Measurements from ENCODE around the gene TMEM127. TPM values are rescaled to one million over a fixed set of nuclear protein-coding genes. Genes with fewer than 3 reads are reported as not detected.
"Not testable (repeated sequence)": the region's sequence is repeated elsewhere in the genome, so short reads cannot be mapped to it uniquely, and the experiment has no call there.

The TMEM127 gene
- total RNA-seq, 4 donors from 2014 or later: 27.1 to 35.4 (median 30.7) TPM

- DNase-seq (ENCODE audit: low spot score in 2 of 2): no peak
- H3K9me3 ChIP-seq: no peaks in the 10 kb centered on the region
- H3K4me1 ChIP-seq: peaks cover 0 to 75% (median 43%) of the 10 kb centered on the region in 4 donors
- WGBS, 2 donors: 63% methylated on average over 7 of the region's 7 CpGs
- no peak overlapping the region for H3K4me3 ChIP-seq
- TF ChIP-seq, protein P1, sequence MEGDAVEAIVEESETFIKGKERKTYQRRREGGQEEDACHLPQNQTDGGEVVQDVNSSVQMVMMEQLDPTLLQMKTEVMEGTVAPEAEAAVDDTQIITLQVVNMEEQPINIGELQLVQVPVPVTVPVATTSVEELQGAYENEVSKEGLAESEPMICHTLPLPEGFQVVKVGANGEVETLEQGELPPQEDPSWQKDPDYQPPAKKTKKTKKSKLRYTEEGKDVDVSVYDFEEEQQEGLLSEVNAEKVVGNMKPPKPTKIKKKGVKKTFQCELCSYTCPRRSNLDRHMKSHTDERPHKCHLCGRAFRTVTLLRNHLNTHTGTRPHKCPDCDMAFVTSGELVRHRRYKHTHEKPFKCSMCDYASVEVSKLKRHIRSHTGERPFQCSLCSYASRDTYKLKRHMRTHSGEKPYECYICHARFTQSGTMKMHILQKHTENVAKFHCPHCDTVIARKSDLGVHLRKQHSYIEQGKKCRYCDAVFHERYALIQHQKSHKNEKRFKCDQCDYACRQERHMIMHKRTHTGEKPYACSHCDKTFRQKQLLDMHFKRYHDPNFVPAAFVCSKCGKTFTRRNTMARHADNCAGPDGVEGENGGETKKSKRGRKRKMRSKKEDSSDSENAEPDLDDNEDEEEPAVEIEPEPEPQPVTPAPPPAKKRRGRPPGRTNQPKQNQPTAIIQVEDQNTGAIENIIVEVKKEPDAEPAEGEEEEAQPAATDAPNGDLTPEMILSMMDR (IDR thresholded peaks at IDR 0.05): no peak
- TF ChIP-seq EP300 (IDR thresholded peaks at IDR 0.05): no peak
- TF ChIP-seq POLR2A (IDR thresholded peaks at IDR 0.05): no peak
- no peaks in the 10 kb centered on the region for H3K27me3 ChIP-seq
- H3K27ac ChIP-seq: peak overlapping the region; percentile 10 to 91 (median 68)
- H3K36me3 ChIP-seq: peaks cover 0 to 68% (median 6%) of the 10 kb centered on the region in 3 donors
Observed at GRCh38 chr2:96258166-96259022, 7.4 kb downstream of the TMEM127 start.

DNA sequence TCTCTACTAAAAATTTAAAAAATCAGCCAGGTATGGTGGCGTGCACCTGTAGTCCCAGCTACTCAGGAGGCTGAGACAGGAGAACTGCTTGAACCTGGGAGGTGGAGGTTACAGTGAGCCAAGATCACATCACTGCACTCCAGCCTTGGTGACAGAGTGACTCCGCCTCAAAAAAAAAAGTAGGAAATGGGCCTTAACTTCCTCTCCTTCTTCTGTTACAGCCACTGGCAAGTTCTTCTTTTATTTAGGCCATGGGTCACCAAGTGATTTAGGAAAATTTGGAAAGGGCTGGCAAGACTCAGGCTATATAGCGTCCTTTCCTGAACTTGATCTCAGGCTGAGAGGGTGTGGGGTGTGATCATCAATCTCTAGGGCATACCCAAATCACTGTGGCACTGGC, 8.1 kb downstream of the TMEM127 start:
- WGBS, 2 donors: 77 to 82% methylated on average over 3 of the region's 3 CpGs
- H3K9me3 ChIP-seq; DNase-seq (ENCODE audit: low spot score in 2 of 2); H3K27me3 ChIP-seq; H3K4me3 ChIP-seq: not testable (repeated sequence)
- Histone ChIP-seq H3K27ac (peak overlapping the region; percentile 10 to 91 (median 68)), H3K4me1 (peaks cover 0 to 72% (median 43%) of the 10 kb centered on the region in 4 donors), H3K36me3 (peaks cover 0 to 68% (median 13%) of the 10 kb centered on the region in 3 donors)
- TF ChIP-seq EP300 (IDR thresholded peaks at IDR 0.05): peak in 1 of 2 donors; percentile 41

DNA sequence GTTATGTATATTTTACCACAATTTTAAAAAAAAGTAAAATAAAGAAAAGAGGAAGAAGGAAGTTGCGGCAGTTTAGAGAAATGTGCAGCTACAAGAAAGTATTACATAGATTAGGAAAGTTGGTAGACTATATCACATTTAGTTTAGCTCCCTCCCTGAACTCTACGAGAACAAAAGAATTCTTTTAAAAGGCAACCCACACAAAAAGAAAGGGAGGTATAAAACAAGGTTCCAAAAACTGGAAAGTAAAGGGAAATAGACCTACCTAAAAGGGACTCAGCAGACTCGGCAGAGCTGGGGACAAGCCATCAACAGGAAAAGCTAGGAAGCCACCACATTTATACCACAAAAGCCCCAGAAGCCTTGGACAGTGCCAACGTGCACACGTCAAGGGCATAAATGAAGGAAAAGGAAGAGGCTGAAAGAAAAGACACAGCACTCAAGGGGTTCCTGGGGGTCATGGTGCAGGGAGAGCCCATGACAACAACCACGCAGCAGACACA, 9.1 kb downstream of the TMEM127 start:
- TF ChIP-seq, protein P1 (IDR thresholded peaks at IDR 0.05): no peak
- no peak for TF ChIP-seq EP300 (IDR thresholded peaks at IDR 0.05)
- no peak for TF ChIP-seq POLR2A (IDR thresholded peaks at IDR 0.05)
- Histone ChIP-seq H3K36me3 (peaks cover 0 to 68% (median 15%) of the 10 kb centered on the region in 3 donors), H3K27me3 (no peaks in the 10 kb centered on the region), H3K4me1 (peaks cover 0 to 67% (median 40%) of the 10 kb centered on the region in 4 donors), H3K4me3 (no peak overlapping the region), H3K27ac (peak overlapping the region in 2 of 4 donors; percentile 56 to 91), H3K9me3 (no peaks in the 10 kb centered on the region)
- 57 to 59% methylated on average over 6 of the region's 6 CpGs for WGBS, 2 donors
- no peak for DNase-seq (ENCODE audit: low spot score in 2 of 2)

- Histone ChIP-seq H3K9me3 (no peaks in the 10 kb centered on the region), H3K27ac (peak overlapping the region in 2 of 4 donors; percentile 17 to 34), H3K4me1 (peaks cover 0 to 67% (median 27%) of the 10 kb centered on the region in 4 donors), H3K4me3 (no peak overlapping the region), H3K27me3 (no peaks in the 10 kb centered on the region), H3K36me3 (peaks cover 0 to 64% (median 15%) of the 10 kb centered on the region in 3 donors)
- DNase-seq (ENCODE audit: low spot score in 2 of 2): peak in 1 of 2 donors; percentile 33
- TF ChIP-seq, protein P1 (IDR thresholded peaks at IDR 0.05): no peak
- TF ChIP-seq POLR2A (IDR thresholded peaks at IDR 0.05): no peak
- no peak for TF ChIP-seq EP300 (IDR thresholded peaks at IDR 0.05)
- WGBS, 2 donors: 72 to 76% methylated on average over 11 of the region's 11 CpGs
Observed at GRCh38 chr2:96254571-96254970, 11.2 kb downstream of the TMEM127 start.

DNA sequence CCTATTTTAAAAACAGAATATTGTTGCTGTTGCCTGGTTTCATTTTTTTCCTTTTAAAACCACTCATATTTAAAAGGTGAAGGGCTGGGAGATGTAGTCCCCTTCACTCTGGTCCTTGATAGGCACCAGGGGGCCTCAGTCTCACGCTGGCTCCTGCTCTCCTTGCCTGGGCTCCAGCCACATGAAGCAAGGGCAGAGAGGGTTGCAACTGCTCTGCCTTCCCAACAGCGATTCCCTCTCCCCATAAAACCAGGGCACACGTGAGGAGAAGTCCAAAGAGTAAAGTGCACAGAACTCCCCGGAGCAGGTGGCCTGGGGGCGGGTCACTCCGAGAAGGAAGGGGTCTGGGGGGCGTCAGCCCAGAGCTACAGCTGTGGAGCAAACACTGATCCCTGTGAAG, 12.8 kb downstream of the TMEM127 start:
- Histone ChIP-seq H3K9me3 (no peaks in the 10 kb centered on the region), H3K27me3 (no peaks in the 10 kb centered on the region), H3K27ac (no peak overlapping the region), H3K4me1 (peaks cover 0 to 61% (median 14%) of the 10 kb centered on the region in 4 donors), H3K4me3 (no peak overlapping the region), H3K36me3 (peaks cover 0 to 54% (median 15%) of the 10 kb centered on the region in 3 donors)
- 78 to 83% methylated on average over 7 of the region's 7 CpGs for WGBS, 2 donors
- TF ChIP-seq EP300 (IDR thresholded peaks at IDR 0.05) (no peak), POLR2A (IDR thresholded peaks at IDR 0.05) (no peak)
- TF ChIP-seq, protein P1 (IDR thresholded peaks at IDR 0.05): no peak
- DNase-seq (ENCODE audit: low spot score in 2 of 2): no peak
